DOHH2 (cell line): ENCODE results near the gene B3GALT5.

ENCODE experiments used
- H3F3A ChIP-seq: fragments of 200-600 bp; sonication (generic), shearing (Covaris generic); 2 replicates; pipeline ENCODE4 v1.6.0; 2016; ENCODE audit warnings: antibody characterized with exemption, mild to moderate bottlenecking; ENCODE audit not compliant: control insufficient read depth, insufficient read depth
- H3K27ac ChIP-seq: fragments of 200-600 bp; sonication (generic); 2 replicates; pipeline ENCODE4 v1.5.1; 2014; ENCODE audit warnings: low read depth, mild to moderate bottlenecking, low read length, moderate library complexity
- H3K27me3 ChIP-seq: fragments of 200-600 bp; sonication (generic); 2 replicates; pipeline ENCODE4 v1.6.1; 2014; ENCODE audit warnings: mild to moderate bottlenecking, low read length, mixed read lengths; ENCODE audit not compliant: control insufficient read depth
- H3K36me3 ChIP-seq: fragments of 200-600 bp; sonication (generic); 2 replicates; pipeline ENCODE4 v1.6.1; 2014; ENCODE audit warnings: mild to moderate bottlenecking, low read length, moderate library complexity, mixed read lengths; ENCODE audit not compliant: control insufficient read depth
- H3K4me1 ChIP-seq: fragments of 200-600 bp; sonication (generic); 2 replicates; pipeline ENCODE4 v1.6.1; 2014; ENCODE audit warnings: mild to moderate bottlenecking, low read length, mixed read lengths; ENCODE audit not compliant: control insufficient read depth
- H3K4me2 ChIP-seq: fragments of 200-600 bp; sonication (generic); 2 replicates; pipeline ENCODE4 v1.6.0; 2014; ENCODE audit warnings: mild to moderate bottlenecking, low read length, moderate library complexity
- H3K4me3 ChIP-seq: fragments of 200-600 bp; sonication (generic); 2 replicates; pipeline ENCODE4 v1.5.1; 2014; ENCODE audit warnings: mild to moderate bottlenecking, low read length, mixed read lengths
- H3K79me2 ChIP-seq: fragments of 200-600 bp; sonication (generic); 2 replicates; pipeline ENCODE4 v1.6.1; 2014; ENCODE audit warnings: mild to moderate bottlenecking, low read length, mixed read lengths; ENCODE audit not compliant: control insufficient read depth
- H3K9me2 ChIP-seq: fragments of 200-600 bp; sonication (generic); replicated peaks from 2 replicates; pipeline ENCODE4 v1.6.1; 2014; ENCODE audit warnings: mild to moderate bottlenecking, low read length, mixed read lengths; ENCODE audit not compliant: control insufficient read depth
- H3K9me3 ChIP-seq: fragments of 200-600 bp; sonication (generic); 2 replicates; pipeline ENCODE4 v1.6.1; 2014; ENCODE audit warnings: antibody characterized with exemption, low read length, mixed read lengths; ENCODE audit not compliant: control insufficient read depth, insufficient read depth
- H4K20me1 ChIP-seq: fragments of 200-600 bp; sonication (generic); 2 replicates; pipeline ENCODE4 v1.6.0; 2014; ENCODE audit warnings: low read depth, mild to moderate bottlenecking, antibody characterized with exemption, low read length, moderate library complexity; ENCODE audit not compliant: control insufficient read depth, insufficient read depth
- CTCF ChIP-seq: fragments of 200-600 bp; sonication (generic); IDR thresholded peaks from one replicate; pipeline ENCODE4 v1.5.1; 2014; ENCODE audit warnings: antibody characterized with exemption, mild to moderate bottlenecking, low read depth, low read length; ENCODE audit not compliant: poor library complexity, severe bottlenecking
- EZH2phosphoT487 ChIP-seq: fragments of 200-600 bp; sonication (generic); IDR thresholded peaks from 2 replicates; pipeline ENCODE4 v1.6.1; 2017; ENCODE audit warnings: borderline replicate concordance, mild to moderate bottlenecking, antibody characterized with exemption, low read length, moderate library complexity, mixed read lengths

B3GALT5 gene

GRCh38 chr21:39675590-39675989 lies 62.9 kb downstream of the B3GALT5 start:
- TF ChIP-seq CTCF (no peak), EZH2phosphoT487 (no peak)

GRCh38 chr21:39675993-39676661 lies 63.4 kb downstream of the B3GALT5 start:
- no peak for TF ChIP-seq EZH2phosphoT487
- TF ChIP-seq CTCF, result no peak
- Histone ChIP-seq H3K4me1 (no peaks in the 10 kb centered on the region), H3K4me2 (no peak overlapping the region), H3K27ac (no peak overlapping the region), H3K4me3 (no peak overlapping the region), H3K9me3 (no peaks in the 10 kb centered on the region), H4K20me1 (no peaks in the 10 kb centered on the region), H3K9me2 (no peaks in the 10 kb centered on the region), H3K27me3 (peaks cover 11% of the 10 kb centered on the region), H3K36me3 (no peaks in the 10 kb centered on the region), H3K79me2 (no peaks in the 10 kb centered on the region), H3F3A (no peaks in the 10 kb centered on the region)

More at GRCh38 chr21:39675590-39675989, 62.9 kb downstream of the B3GALT5 start:
- no peaks in the 10 kb centered on the region for H3K9me3 ChIP-seq
- H3K79me2 ChIP-seq, result no peaks in the 10 kb centered on the region
- no peaks in the 10 kb centered on the region for H3K4me1 ChIP-seq
- H3K4me3 ChIP-seq, result no peak overlapping the region
- no peaks in the 10 kb centered on the region for H4K20me1 ChIP-seq
- H3K27ac ChIP-seq, result no peak overlapping the region
- H3K4me2 ChIP-seq, result no peak overlapping the region
- no peaks in the 10 kb centered on the region for H3K9me2 ChIP-seq
- no peaks in the 10 kb centered on the region for H3F3A ChIP-seq
- H3K36me3 ChIP-seq, result no peaks in the 10 kb centered on the region
- peaks cover 11% of the 10 kb centered on the region for H3K27me3 ChIP-seq

GRCh38 chr21:39680216-39680615 lies 67.5 kb downstream of the B3GALT5 start:
- TF ChIP-seq EZH2phosphoT487 (no peak), CTCF (no peak)
- no peak overlapping the region for H3K4me2 ChIP-seq

More at GRCh38 chr21:39680216-39680615, 67.5 kb downstream of the B3GALT5 start:
- H3K9me3 ChIP-seq, result no peaks in the 10 kb centered on the region
- no peaks in the 10 kb centered on the region for H3F3A ChIP-seq
- no peaks in the 10 kb centered on the region for H4K20me1 ChIP-seq
- H3K4me1 ChIP-seq, result no peaks in the 10 kb centered on the region
- no peaks in the 10 kb centered on the region for H3K36me3 ChIP-seq
- no peaks in the 10 kb centered on the region for H3K79me2 ChIP-seq
- no peak overlapping the region for H3K27ac ChIP-seq
- no peak overlapping the region for H3K4me3 ChIP-seq
- no peaks in the 10 kb centered on the region for H3K9me2 ChIP-seq
- peaks cover 11% of the 10 kb centered on the region for H3K27me3 ChIP-seq
